Right lobe of liver (tissue), 4 donors: ENCODE data around the gene AGFG1.

Experiments used
- CTCF ChIP-seq, 4 donors: fragments of 200-600 bp in 3 of 4; fragments of 450-650 bp in 1 of 4; IDR thresholded peaks; one replicate each; pipeline versions ENCODE4 v1.5.1 to v1.8.0; 2016 to 2022; ENCODE audit warnings: antibody characterized with exemption in 4 of 4, mild to moderate bottlenecking in 2 of 4
- POLR2A ChIP-seq: fragments of 450-650 bp; IDR thresholded peaks from one replicate; pipeline ENCODE4 v1.6.1; 2017; ENCODE audit warnings: antibody characterized with exemption, mild to moderate bottlenecking
- donor health status: DM: no; HTN: no; CAD: no.
- donor health status: DM: no; HTN: no; CAD: no.
- donor health status: DM: no; HTN: yes; CAD: no.

DNA sequence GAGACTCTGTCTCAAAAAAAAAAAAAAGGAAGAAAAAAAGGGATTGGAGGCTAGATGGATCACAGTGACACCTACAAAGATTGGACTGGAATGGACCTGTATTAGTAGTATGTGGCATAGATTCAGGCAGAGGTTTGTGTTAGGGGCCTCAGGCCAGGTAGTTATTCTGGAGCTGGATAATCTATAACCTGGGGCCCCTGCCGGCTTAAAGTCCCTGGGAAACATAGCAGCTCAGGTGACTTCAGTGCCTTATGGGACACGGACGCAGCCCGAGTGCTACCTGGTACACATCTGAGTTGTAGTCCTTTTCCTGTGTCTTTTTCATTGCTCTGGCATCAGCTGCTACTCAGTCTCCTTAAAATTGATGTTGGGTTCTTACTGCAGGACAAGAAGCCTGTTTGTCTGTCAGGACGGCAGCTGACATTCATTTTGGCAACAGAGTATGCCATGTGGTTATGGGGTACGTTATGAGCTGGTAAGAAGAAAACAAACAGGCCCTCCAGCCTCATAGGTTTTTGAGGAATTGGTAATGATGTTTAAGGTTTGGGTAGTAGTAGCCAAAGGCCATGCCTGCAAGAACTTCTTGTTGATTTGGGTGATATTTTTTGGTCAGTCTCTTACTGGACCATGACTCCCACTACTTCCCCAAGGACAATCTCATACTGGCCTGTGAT, 27.8 kb downstream of the AGFG1 start:
- TF ChIP-seq CTCF (IDR thresholded peaks at IDR 0.05) (no peak), POLR2A (no peak)
